K562 (cell line): ENCODE data around the gene HMCN2. TPM values are rescaled to one million over a fixed set of nuclear protein-coding genes. Genes with fewer than 3 reads are reported as not detected.

Experiments used
- ATAC-seq: fragments of 200-7000 bp; cut with Tn5 transposase; 3 replicates; pipeline ENCODE4 v1.9.1; 2020; ENCODE audit warnings: moderate library complexity
- BruUV-seq: library from RNA; stranded (reverse); fragments of 400-500 nt; replicated peaks from 2 replicates; lab custom pipeline; 2021; lab: Mats Ljungman, UMichigan
- CTCF ChIA-PET: fragments of 300-600 bp; formaldehyde crosslinking; extraction: SDS; loops from one replicate; lab custom pipeline; 2021; ENCODE audit warnings: low intra/inter-chr PET ratio; lab: Yijun Ruan, JAX
- POLR2A ChIA-PET: fragments of 300-600, 350-650 bp; sonication (Branson Sonifier 250); formaldehyde crosslinking; extraction: SDS; loops from one replicate; lab custom pipeline; 2021; ENCODE audit warnings: antibody characterized with exemption, inconsistent platforms; lab: Yijun Ruan, JAX
- DNase-seq, 4 experiments: peaks; one replicate each; pipeline versions ENCODE4 v3.0.0 to v3.0.0-alpha.2; 2011 to 2018; ENCODE audit warnings: low spot score in 3 of 4, mixed read lengths in 3 of 4; ENCODE audit errors: extremely low read depth in 1 of 4
- FAIRE-seq: peaks from 2 replicates; lab custom pipeline; 2011; peaks lifted over from hg19 to GRCh38; lab: Jason Lieb, UNC
- H2AFZ ChIP-seq: 2 replicates; pipeline ENCODE4 v1.6.0; 2011; ENCODE audit warnings: low read depth, low read length, control low read depth, inconsistent platforms
- H3K27ac ChIP-seq: fragments of 200-600 bp; 3 replicates; pipeline ENCODE4 v1.8.0; 2011; ENCODE audit warnings: low read depth, mild to moderate bottlenecking, control low read depth, inconsistent platforms, low read length, moderate library complexity, mixed read lengths; ENCODE audit errors: extremely low read depth
- H3K27me3 ChIP-seq, 2 experiments: fragments of 300-600 bp in 1 of 2; 2 replicates in 1 of 2; 3 replicates in 1 of 2; pipeline versions ENCODE4 v1.6.0 to v1.8.0; 2011; ENCODE audit warnings: inconsistent platforms in 2 of 2, low read length in 2 of 2, mild to moderate bottlenecking in 1 of 2, mixed read lengths in 1 of 2, moderate library complexity in 1 of 2; ENCODE audit not compliant: control insufficient read depth in 2 of 2, insufficient read depth in 2 of 2
- H3K36me3 ChIP-seq: fragments of 300-600 bp; 3 replicates; pipeline ENCODE4 v1.8.0; 2011; ENCODE audit warnings: mild to moderate bottlenecking, low read length, inconsistent platforms; ENCODE audit not compliant: control insufficient read depth, insufficient read depth
- H3K4me1 ChIP-seq, 2 experiments: fragments of 200-600 bp in 1 of 2; replicated peaks in 1 of 2; 2 replicates in 1 of 2; 3 replicates in 1 of 2; pipeline versions ENCODE4 v1.5.1 to v1.8.0; 2011; ENCODE audit warnings: inconsistent platforms in 2 of 2, low read length in 2 of 2, mild to moderate bottlenecking in 1 of 2, mixed read lengths in 1 of 2, moderate library complexity in 1 of 2; ENCODE audit not compliant: control insufficient read depth in 2 of 2, insufficient read depth in 2 of 2
- H3K4me2 ChIP-seq: 2 replicates; pipeline ENCODE4 v1.6.1; 2011; ENCODE audit warnings: low read length, control low read depth, inconsistent platforms, mixed read lengths; ENCODE audit not compliant: insufficient read depth
- H3K4me3 ChIP-seq: fragments of 200-600 bp; sonication (generic), shearing (Covaris generic); 2 replicates; pipeline ENCODE4 v1.5.1; 2016; ENCODE audit warnings: control low read depth, inconsistent platforms
- H3K79me2 ChIP-seq: fragments of 200-600 bp; 3 replicates; pipeline ENCODE4 v1.8.0; 2011; ENCODE audit warnings: low read length, inconsistent platforms; ENCODE audit not compliant: control insufficient read depth, insufficient read depth
- H3K9ac ChIP-seq, 2 experiments: 2 replicates each; pipeline versions ENCODE4 v1.6.0 to v1.6.1; 2011; ENCODE audit warnings: low read depth in 2 of 2, low read length in 2 of 2, control low read depth in 1 of 2, inconsistent platforms in 1 of 2, mild to moderate bottlenecking in 1 of 2, mixed read lengths in 1 of 2; ENCODE audit not compliant: insufficient read depth in 1 of 2
- H3K9me1 ChIP-seq: one replicate; pipeline ENCODE4 v1.6.0; 2011; ENCODE audit warnings: inconsistent platforms, mild to moderate bottlenecking, low read length, moderate library complexity; ENCODE audit not compliant: control insufficient read depth, insufficient read depth
- H3K9me3 ChIP-seq: replicated peaks from 2 replicates; pipeline ENCODE4 v1.5.1; 2011; ENCODE audit warnings: low read depth, low read length, inconsistent platforms; ENCODE audit not compliant: control insufficient read depth, insufficient read depth
- H4K20me1 ChIP-seq: replicated peaks from 2 replicates; pipeline ENCODE4 v1.6.1; 2011; ENCODE audit warnings: low read length, inconsistent platforms, mixed read lengths; ENCODE audit not compliant: control insufficient read depth, insufficient read depth
- ATF4 ChIP-seq: fragments of 450-650 bp; formaldehyde crosslinking; IDR thresholded peaks from 2 replicates; pipeline ENCODE4 v1.4.0; 2022; ENCODE audit warnings: mild to moderate bottlenecking, moderate library complexity
- CREBBP ChIP-seq: IDR thresholded peaks from one replicate; pipeline ENCODE4 v1.6.1; 2012; ENCODE audit warnings: low read depth, mild to moderate bottlenecking, control low read depth, inconsistent platforms, low read length
- CXXC5 ChIP-seq: fragments of 250-450 bp; sonication (Bioruptor Pico); IDR thresholded peaks from 2 replicates; pipeline ENCODE4 v1.8.0; 2022; ENCODE audit warnings: inconsistent platforms, mild to moderate bottlenecking, moderate library complexity
- E2F3 ChIP-seq: fragments of 250-450 bp; sonication (Bioruptor Pico); IDR thresholded peaks from 2 replicates; pipeline ENCODE4 v1.4.0; 2020; ENCODE audit warnings: mild to moderate bottlenecking
- MBD2 ChIP-seq: sonication (generic); IDR thresholded peaks from 2 replicates; pipeline ENCODE4 v1.6.1; 2016; ENCODE audit warnings: low read depth, borderline replicate concordance
- NFE2L1 ChIP-seq: fragments of 450-650 bp; IDR thresholded peaks from 2 replicates; pipeline ENCODE4 v1.6.1; 2016; ENCODE audit warnings: missing genetic modification characterization, low read depth, mild to moderate bottlenecking, missing compliant biosample characterization, moderate library complexity, borderline replicate concordance
- STAG1 ChIP-seq: sonication (generic); formaldehyde crosslinking; IDR thresholded peaks from 2 replicates; pipeline ENCODE4 v1.5.0; 2020; ENCODE audit warnings: missing genetic modification reagents, borderline replicate concordance
- TCF3 ChIP-seq: sonication (generic); formaldehyde crosslinking; IDR thresholded peaks from 2 replicates; pipeline ENCODE4 v1.4.0; 2020; ENCODE audit warnings: mild to moderate bottlenecking, missing genetic modification reagents
- ZC3H11A ChIP-seq: IDR thresholded peaks from 2 replicates; pipeline ENCODE4 v1.6.1; 2012; ENCODE audit warnings: low read depth, low read length, improper control_type of control experiment
- ZNF431 ChIP-seq: sonication (generic); formaldehyde crosslinking; IDR thresholded peaks from 2 replicates; pipeline ENCODE4 v1.8.0; 2022; ENCODE audit warnings: mild to moderate bottlenecking, missing genetic modification reagents
- ZNF507 ChIP-seq: conservative IDR thresholded peaks from 2 replicates; pipeline ENCODE4 v1.6.1; 2017; ENCODE audit warnings: missing genetic modification characterization, missing compliant biosample characterization
- WGBS: fragments of 100-300 bp; shearing (Covaris generic); methylation state at CpG from one replicate; pipeline ENCODE4 v1.1.6; 2016; ENCODE audit warnings: low coverage, mixed read lengths; ENCODE audit not compliant: insufficient coverage; ENCODE audit errors: missing lambda C conversion rate; 5-methylcytosine and 5-hydroxymethylcytosine counted together
- in situ Hi-C: fragments of 300-500 bp; cut with MboI; formaldehyde crosslinking; loops from 4 replicates; pipeline ENCODE4 v1.15.0; 2018; ENCODE audit warnings: inconsistent platforms, mixed read lengths
- intact Hi-C: fragments of 100-400 bp; cut with micrococcal nuclease; formaldehyde crosslinking; loops from 2 replicates; pipeline ENCODE4 v1.14.2; 2022
- polyA plus RNA-seq, 8 experiments: library from polyadenylated mRNA; depleted of rRNA in 4 of 8; stranded (reverse) in 5 of 8; unstranded in 3 of 8; fragments of >200 nt; fragmentation: Nextera tagmentation in 2 of 8; fragmentation: Illumina TruSeq in 1 of 8; extraction: Ambion mirVana in 2 of 8; extraction: Trizol in 1 of 8; gene quantifications; 2 replicates each; pipeline versions ENCODE4 v1.2.1 to v1.2.3, GENCODE V29; 2011 to 2014; ENCODE audit warnings: inconsistent platforms in 1 of 8, missing spikeins in 1 of 8
- total RNA-seq, 7 experiments: library from RNA; depleted of rRNA in 6 of 7; stranded (reverse); fragments of >200 nt in 6 of 7; fragmentation: Illumina TruSeq in 2 of 7; extraction: Trizol in 2 of 7; gene quantifications; 2 replicates each; pipeline versions ENCODE4 v1.2.1 to v1.2.3, GENCODE V29; 2011 to 2021; ENCODE audit warnings: low replicate concordance in 1 of 7
- TF ChIP-seq, protein P1 (sequence below): IDR thresholded peaks from 2 replicates; pipeline ENCODE4 v1.6.1; 2014; ENCODE audit warnings: antibody characterized with exemption
- TF ChIP-seq, protein P2 (sequence below), 2 experiments: fragments of 450-650 bp in 1 of 2; IDR thresholded peaks; 2 replicates each; pipeline ENCODE4 v1.6.1; 2011 to 2017; ENCODE audit warnings: low read depth in 2 of 2, antibody characterized with exemption in 1 of 2, borderline replicate concordance in 1 of 2, low read length in 1 of 2, mild to moderate bottlenecking in 1 of 2, mixed read lengths in 1 of 2; ENCODE audit not compliant: control insufficient read depth in 1 of 2

The HMCN2 gene
- total and polyA plus RNA-seq, 9 of the 15 experiments (the other 6 are each of a cell fraction or from before 2014, with no cell fraction given) = 0.01 TPM; not detected in 8

DNA sequence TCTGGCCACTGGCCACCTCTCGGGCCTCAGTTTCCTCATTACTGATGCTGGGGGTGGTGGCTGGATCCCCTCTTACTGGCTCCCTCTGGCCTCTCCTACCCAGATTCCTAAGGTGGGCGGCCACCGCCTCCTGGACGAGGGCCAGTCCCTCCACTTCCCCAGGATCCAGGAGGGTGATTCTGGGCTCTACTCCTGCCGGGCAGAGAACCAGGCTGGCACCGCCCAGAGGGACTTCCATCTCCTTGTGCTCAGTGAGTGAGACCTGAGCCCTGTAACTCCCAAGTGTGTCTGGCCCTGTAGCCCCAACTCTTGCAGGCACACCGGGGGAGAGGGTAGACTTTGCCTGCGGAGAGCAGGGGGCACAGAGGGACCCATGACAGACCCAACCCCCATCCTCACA is 83.3 kb downstream of the HMCN2 start:
- ChIA-PET POLR2A (no interaction called here), CTCF (no interaction called here)
- FAIRE-seq (no peak), ATAC-seq (no peak), DNase-seq (no peak)
- in situ Hi-C loops = loop anchor here (5.0 to 25.0 kb wide), 2 partner anchors 237 to 687 kb away; partner anchors contain the start of gene PRRX2
- no peaks in the 10 kb centered on the region for H3K9me1 ChIP-seq
- intact Hi-C loops = loop anchor here (10.0 kb wide), 2 partner anchors 104 to 464 kb away; no protein-coding TSS in a partner anchor
- no peaks in the 10 kb centered on the region for H3K79me2 ChIP-seq
- peaks cover 9% of the 10 kb centered on the region for H4K20me1 ChIP-seq
- BruUV-seq = no TSS peak
- no peak overlapping the region for H2AFZ ChIP-seq
- no peaks in the 10 kb centered on the region; the same call in 2 of the 3 replicates for H3K36me3 ChIP-seq
- H3K4me3 ChIP-seq = no peak overlapping the region
- no peak overlapping the region for H3K4me2 ChIP-seq
- TF ChIP-seq ZNF507 (no peak), ZNF431 (CRISPR knock-in tag) (no peak), CREBBP (no peak), STAG1 (no peak), E2F3 (CRISPR knock-in tag) (no peak), MBD2 (no peak), ZC3H11A (no peak), TCF3 (no peak), NFE2L1 (tag) (no peak), ATF4 (CRISPR knock-in tag) (no peak), CXXC5 (CRISPR knock-in tag) (no peak)
- TF ChIP-seq, protein P1, sequence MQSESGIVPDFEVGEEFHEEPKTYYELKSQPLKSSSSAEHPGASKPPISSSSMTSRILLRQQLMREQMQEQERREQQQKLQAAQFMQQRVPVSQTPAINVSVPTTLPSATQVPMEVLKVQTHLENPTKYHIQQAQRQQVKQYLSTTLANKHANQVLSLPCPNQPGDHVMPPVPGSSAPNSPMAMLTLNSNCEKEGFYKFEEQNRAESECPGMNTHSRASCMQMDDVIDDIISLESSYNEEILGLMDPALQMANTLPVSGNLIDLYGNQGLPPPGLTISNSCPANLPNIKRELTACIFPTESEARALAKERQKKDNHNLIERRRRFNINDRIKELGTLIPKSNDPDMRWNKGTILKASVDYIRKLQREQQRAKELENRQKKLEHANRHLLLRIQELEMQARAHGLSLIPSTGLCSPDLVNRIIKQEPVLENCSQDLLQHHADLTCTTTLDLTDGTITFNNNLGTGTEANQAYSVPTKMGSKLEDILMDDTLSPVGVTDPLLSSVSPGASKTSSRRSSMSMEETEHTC = no peak
- TF ChIP-seq, protein P2, sequence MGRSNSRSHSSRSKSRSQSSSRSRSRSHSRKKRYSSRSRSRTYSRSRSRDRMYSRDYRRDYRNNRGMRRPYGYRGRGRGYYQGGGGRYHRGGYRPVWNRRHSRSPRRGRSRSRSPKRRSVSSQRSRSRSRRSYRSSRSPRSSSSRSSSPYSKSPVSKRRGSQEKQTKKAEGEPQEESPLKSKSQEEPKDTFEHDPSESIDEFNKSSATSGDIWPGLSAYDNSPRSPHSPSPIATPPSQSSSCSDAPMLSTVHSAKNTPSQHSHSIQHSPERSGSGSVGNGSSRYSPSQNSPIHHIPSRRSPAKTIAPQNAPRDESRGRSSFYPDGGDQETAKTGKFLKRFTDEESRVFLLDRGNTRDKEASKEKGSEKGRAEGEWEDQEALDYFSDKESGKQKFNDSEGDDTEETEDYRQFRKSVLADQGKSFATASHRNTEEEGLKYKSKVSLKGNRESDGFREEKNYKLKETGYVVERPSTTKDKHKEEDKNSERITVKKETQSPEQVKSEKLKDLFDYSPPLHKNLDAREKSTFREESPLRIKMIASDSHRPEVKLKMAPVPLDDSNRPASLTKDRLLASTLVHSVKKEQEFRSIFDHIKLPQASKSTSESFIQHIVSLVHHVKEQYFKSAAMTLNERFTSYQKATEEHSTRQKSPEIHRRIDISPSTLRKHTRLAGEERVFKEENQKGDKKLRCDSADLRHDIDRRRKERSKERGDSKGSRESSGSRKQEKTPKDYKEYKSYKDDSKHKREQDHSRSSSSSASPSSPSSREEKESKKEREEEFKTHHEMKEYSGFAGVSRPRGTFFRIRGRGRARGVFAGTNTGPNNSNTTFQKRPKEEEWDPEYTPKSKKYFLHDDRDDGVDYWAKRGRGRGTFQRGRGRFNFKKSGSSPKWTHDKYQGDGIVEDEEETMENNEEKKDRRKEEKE (IDR thresholded peaks at IDR 0.05; ENCODE audit: borderline replicate concordance in 1 of 2, control insufficient read depth in 1 of 2, low read depth in 2 of 2, low read length in 1 of 2) = no peak
- H3K4me1 ChIP-seq = peaks cover 0 to 22% of the 10 kb centered on the region in 2 experiments; a peak in 2 of 5 replicates
- peaks cover 2 to 32% of the 10 kb centered on the region in 2 experiments; a peak in 4 of 5 replicates for H3K27me3 ChIP-seq
- 5% methylated on average over 7 of the region's 8 CpGs for WGBS
- no peak overlapping the region for H3K9ac ChIP-seq
- no peak overlapping the region for H3K27ac ChIP-seq
- H3K9me3 ChIP-seq = no peaks in the 10 kb centered on the region; the same call in 1 of the 2 replicates
